ENCODE results near the gene PLG. TPM values are rescaled to one million over a fixed set of nuclear protein-coding genes. Genes with fewer than 3 reads are reported as not detected.
"Not testable (repeated sequence)": the region's sequence is repeated elsewhere in the genome, so short reads cannot be mapped to it uniquely, and the experiment has no call there.

Gene PLG
- total RNA-seq, 1 donor from 2014 or later, result not detected

DNA sequence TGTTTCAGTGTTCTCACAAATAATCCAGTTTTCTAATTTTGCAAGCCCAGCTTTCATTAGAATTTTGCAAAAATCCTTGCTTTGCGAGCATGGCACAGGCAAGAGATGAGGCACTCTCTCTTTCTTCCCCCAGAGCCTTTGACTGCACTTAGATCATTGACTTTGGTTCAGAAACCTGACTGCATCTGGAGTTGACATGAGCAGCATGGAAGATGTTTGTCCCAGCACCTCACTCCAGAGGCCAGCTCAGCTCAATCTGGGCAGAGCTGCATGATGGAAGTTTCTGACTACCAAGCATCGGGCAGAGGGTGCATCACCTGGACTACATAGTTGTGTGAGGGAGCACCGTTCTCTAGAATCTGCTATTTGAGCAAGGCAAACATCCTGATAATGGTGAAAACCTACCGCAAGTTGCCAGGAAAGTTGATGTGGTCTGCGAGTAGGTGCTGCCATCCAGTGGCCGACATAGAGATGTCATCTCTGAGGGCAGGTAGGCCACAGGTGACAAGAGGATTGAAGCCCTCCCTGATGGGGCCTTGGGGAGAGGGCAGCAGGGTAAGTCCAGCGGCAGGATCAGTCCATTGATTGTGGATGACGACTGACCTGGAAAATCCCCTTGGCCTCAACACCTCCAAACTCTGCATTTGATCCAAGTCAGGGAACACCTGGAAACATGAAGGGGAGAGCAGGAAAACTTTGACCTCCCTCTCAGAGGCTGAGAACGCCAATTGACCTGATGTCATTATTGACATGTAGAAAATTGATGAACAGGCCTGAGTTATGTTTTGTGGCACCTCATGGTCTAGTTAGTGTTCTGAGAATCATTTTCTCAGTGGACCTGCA lies 34.2 kb upstream of the PLG start:
- Mint-ChIP-seq H3K27ac (ENCODE audit: unreplicated experiment) (no peak overlapping the region), H3K4me1 (ENCODE audit: low read depth) (no peaks in the 10 kb centered on the region), H3K36me3 (ENCODE audit: low read depth) (no peaks in the 10 kb centered on the region), H3K4me3 (ENCODE audit: unreplicated experiment) (no peak overlapping the region), H3K9me3 (ENCODE audit: low read depth) (peaks cover 13% of the 10 kb centered on the region), H3K27me3 (ENCODE audit: low read depth) (no peaks in the 10 kb centered on the region)
- TF ChIP-seq, protein P1, sequence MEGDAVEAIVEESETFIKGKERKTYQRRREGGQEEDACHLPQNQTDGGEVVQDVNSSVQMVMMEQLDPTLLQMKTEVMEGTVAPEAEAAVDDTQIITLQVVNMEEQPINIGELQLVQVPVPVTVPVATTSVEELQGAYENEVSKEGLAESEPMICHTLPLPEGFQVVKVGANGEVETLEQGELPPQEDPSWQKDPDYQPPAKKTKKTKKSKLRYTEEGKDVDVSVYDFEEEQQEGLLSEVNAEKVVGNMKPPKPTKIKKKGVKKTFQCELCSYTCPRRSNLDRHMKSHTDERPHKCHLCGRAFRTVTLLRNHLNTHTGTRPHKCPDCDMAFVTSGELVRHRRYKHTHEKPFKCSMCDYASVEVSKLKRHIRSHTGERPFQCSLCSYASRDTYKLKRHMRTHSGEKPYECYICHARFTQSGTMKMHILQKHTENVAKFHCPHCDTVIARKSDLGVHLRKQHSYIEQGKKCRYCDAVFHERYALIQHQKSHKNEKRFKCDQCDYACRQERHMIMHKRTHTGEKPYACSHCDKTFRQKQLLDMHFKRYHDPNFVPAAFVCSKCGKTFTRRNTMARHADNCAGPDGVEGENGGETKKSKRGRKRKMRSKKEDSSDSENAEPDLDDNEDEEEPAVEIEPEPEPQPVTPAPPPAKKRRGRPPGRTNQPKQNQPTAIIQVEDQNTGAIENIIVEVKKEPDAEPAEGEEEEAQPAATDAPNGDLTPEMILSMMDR (IDR thresholded peaks at IDR 0.05), result peak; percentile 38
- DNase-seq (ENCODE audit: low spot score), result no peak

DNA sequence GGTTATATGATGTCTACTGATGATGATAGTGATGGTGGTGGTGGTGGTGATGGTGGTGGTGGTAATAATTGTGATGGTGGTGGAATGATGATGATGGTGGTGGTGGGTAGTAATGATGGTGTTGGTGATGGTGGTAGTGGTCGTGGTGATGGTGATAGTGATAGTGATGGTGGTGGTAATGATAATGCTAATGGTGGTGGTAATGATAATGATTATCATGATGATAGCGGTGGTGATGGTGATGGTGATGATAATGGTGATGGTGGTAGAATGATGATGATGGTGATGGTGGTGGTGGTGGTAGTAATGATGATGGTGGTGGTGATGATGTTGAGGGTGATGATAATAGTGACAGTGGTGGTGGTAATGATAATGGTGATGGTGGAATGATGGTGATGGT lies 33.5 kb upstream of the PLG start:
- no peak overlapping the region for H3K4me3 Mint-ChIP-seq (ENCODE audit: unreplicated experiment)
- peaks cover 2% of the 10 kb centered on the region for H3K36me3 Mint-ChIP-seq (ENCODE audit: low read depth)
- TF ChIP-seq, protein P1 (IDR thresholded peaks at IDR 0.05), result no peak
- H3K9me3 Mint-ChIP-seq (ENCODE audit: low read depth), result peaks cover 20% of the 10 kb centered on the region
- DNase-seq (ENCODE audit: low spot score), result no peak
- H3K4me1 Mint-ChIP-seq (ENCODE audit: low read depth), result no peaks in the 10 kb centered on the region
- H3K27ac Mint-ChIP-seq (ENCODE audit: unreplicated experiment), result no peak overlapping the region
- H3K27me3 Mint-ChIP-seq (ENCODE audit: low read depth), result no peaks in the 10 kb centered on the region

DNA sequence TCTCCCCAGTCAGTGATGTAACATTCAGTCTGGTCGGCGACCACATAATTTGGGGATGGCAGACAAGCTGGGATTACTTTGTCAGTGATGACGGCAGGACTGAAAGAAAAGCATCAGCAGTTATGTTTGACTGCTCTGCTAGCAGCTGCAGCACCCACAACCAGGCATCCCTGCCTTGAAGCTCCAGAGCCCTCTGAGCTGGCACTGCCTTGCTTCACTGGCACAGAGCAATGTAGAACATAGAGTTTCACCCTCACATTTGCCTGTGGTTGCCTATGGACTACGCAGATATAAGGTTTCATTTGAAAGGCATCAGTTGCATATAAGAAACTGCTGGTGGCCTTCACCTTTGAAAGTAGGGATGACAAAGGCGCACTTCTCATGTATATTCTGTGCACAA lies 25.6 kb upstream of the PLG start:
- DNase-seq (ENCODE audit: low spot score); H3K4me3 Mint-ChIP-seq (ENCODE audit: unreplicated experiment); H3K4me1 Mint-ChIP-seq (ENCODE audit: low read depth); H3K36me3 Mint-ChIP-seq (ENCODE audit: low read depth); H3K27ac Mint-ChIP-seq (ENCODE audit: unreplicated experiment): not testable (repeated sequence)
- H3K27me3 Mint-ChIP-seq (ENCODE audit: low read depth), result peaks cover 18% of the 10 kb centered on the region
- H3K9me3 Mint-ChIP-seq (ENCODE audit: low read depth), result peaks cover 35% of the 10 kb centered on the region

DNA sequence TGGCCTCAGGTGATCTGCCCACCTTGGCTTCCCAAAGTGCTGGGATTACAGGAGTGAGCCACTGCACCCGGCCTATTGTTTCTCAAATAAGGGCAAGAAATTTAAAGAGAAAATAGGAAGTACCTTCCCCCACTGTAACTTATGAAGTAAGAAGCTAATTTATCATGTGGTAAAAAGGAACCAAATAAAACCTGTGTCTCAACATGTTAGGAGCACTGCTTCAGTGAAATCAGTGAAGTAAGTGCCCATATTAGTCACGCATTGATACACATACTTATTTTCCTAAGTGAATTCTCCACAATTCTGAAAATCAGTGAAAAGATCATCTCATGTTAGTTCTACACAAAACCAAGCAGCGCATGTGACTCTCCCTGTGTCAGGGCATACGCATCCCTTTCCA lies 23.8 kb upstream of the PLG start:
- H3K4me1 Mint-ChIP-seq (ENCODE audit: low read depth), result peaks cover 3% of the 10 kb centered on the region
- TF ChIP-seq, protein P1 (IDR thresholded peaks at IDR 0.05), result no peak
- H3K27ac Mint-ChIP-seq (ENCODE audit: unreplicated experiment), result no peak overlapping the region
- peaks cover 18% of the 10 kb centered on the region for H3K27me3 Mint-ChIP-seq (ENCODE audit: low read depth)
- peaks cover under 1% of the 10 kb centered on the region for H3K36me3 Mint-ChIP-seq (ENCODE audit: low read depth)
- peaks cover 19% of the 10 kb centered on the region for H3K9me3 Mint-ChIP-seq (ENCODE audit: low read depth)
- no peak for DNase-seq (ENCODE audit: low spot score)
- no peak overlapping the region for H3K4me3 Mint-ChIP-seq (ENCODE audit: unreplicated experiment)

DNA sequence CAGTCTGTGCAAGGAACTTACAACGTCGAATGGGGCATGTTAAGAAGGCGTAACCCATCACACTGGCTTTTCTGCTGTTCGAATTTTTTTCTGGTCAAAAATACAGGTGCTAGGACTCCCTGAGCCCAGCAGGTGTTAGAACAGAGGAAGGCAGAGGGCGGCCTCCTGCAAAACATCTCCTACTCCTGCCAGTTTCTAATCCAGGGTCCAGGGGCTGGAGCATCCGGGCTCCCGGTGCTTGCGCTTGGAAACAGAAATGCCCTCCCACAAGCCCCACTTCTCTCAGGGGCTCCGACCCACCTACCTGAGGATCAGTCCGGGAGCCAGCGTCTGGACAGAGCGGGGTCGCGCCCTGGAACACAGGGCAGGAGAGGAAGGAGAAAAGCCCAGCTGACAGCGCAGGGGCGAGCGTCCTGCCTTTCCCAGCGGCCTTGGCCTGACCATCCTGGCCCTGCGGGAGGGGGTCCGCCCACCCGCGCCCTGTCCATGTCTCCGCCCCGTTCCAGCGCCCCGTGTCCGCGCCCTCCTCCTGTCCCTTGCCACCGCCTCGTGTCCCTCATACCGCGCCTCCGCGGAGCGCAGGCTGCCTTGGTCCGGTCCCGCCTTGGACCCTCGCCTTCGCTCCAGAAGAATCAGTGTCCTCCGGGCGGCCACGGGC lies 23.2 kb upstream of the PLG start:
- DNase-seq (ENCODE audit: low spot score), result no peak
- Mint-ChIP-seq H3K27ac (ENCODE audit: unreplicated experiment) (no peak overlapping the region), H3K27me3 (ENCODE audit: low read depth) (peaks cover 18% of the 10 kb centered on the region), H3K9me3 (ENCODE audit: low read depth) (peaks cover 18% of the 10 kb centered on the region), H3K4me3 (ENCODE audit: unreplicated experiment) (peak overlapping the region; percentile 45), H3K4me1 (ENCODE audit: low read depth) (peaks cover 3% of the 10 kb centered on the region), H3K36me3 (ENCODE audit: low read depth) (no peaks in the 10 kb centered on the region)
- TF ChIP-seq, protein P1 (IDR thresholded peaks at IDR 0.05), result no peak
